H9 (cell line): Measurements from ENCODE around the gene ANKRD11. TPM values are rescaled to one million over a fixed set of nuclear protein-coding genes. Genes with fewer than 3 reads are reported as not detected.

Experiments used
- DNase-seq: peaks from one replicate; pipeline ENCODE4 v3.0.0-alpha.2; 2017
- H2AFZ ChIP-seq: one replicate; pipeline ENCODE4 v1.6.1; 2013; ENCODE audit warnings: mild to moderate bottlenecking, low read length, control low read depth, moderate library complexity
- H2AK5ac ChIP-seq: 2 replicates; pipeline ENCODE4 v1.6.1; 2013; ENCODE audit warnings: low read length, control low read depth, mixed read lengths; ENCODE audit not compliant: insufficient read length
- H2BK120ac ChIP-seq: one replicate; pipeline ENCODE4 v1.6.1; 2013; ENCODE audit warnings: low read depth, mild to moderate bottlenecking, low read length, control low read depth, inconsistent platforms; ENCODE audit not compliant: poor library complexity, severe bottlenecking
- H2BK12ac ChIP-seq: 2 replicates; pipeline ENCODE4 v1.6.1; 2013; ENCODE audit warnings: low read length, control low read depth, mixed read lengths, low read depth; ENCODE audit not compliant: insufficient read length
- H2BK15ac ChIP-seq: 2 replicates; pipeline ENCODE4 v1.6.1; 2013; ENCODE audit warnings: low read depth, low read length, control low read depth
- H2BK20ac ChIP-seq: one replicate; pipeline ENCODE4 v1.6.1; 2013; ENCODE audit warnings: low read depth, mild to moderate bottlenecking, low read length, control low read depth, inconsistent platforms; ENCODE audit not compliant: poor library complexity, severe bottlenecking
- H2BK5ac ChIP-seq: 2 replicates; pipeline ENCODE4 v1.6.1; 2013; ENCODE audit warnings: low read length, control low read depth, mixed read lengths; ENCODE audit not compliant: insufficient read length
- H3K14ac ChIP-seq: 2 replicates; pipeline ENCODE4 v1.6.1; 2013; ENCODE audit warnings: low read length, control low read depth; ENCODE audit not compliant: insufficient read depth
- H3K18ac ChIP-seq: 2 replicates; pipeline ENCODE4 v1.6.1; 2013; ENCODE audit warnings: low read depth, mild to moderate bottlenecking, mixed read lengths, low read length, control low read depth; ENCODE audit not compliant: insufficient read length
- H3K23ac ChIP-seq: 2 replicates; pipeline ENCODE4 v1.6.1; 2013; ENCODE audit warnings: low read length, control low read depth, mixed read lengths, low read depth; ENCODE audit not compliant: insufficient read length
- H3K23me2 ChIP-seq: 2 replicates; pipeline ENCODE4 v1.6.1; 2013; ENCODE audit warnings: low read depth, mild to moderate bottlenecking, mixed read lengths, low read length, control low read depth; ENCODE audit not compliant: insufficient read length, poor library complexity, severe bottlenecking
- H3K27ac ChIP-seq: 2 replicates; pipeline ENCODE4 v1.5.1; 2013; ENCODE audit warnings: low read length, control low read depth, mixed read lengths, low read depth; ENCODE audit not compliant: insufficient read length
- H3K27me3 ChIP-seq: 2 replicates; pipeline ENCODE4 v1.6.1; 2013; ENCODE audit warnings: low read length, control low read depth, inconsistent platforms; ENCODE audit not compliant: insufficient read depth
- H3K4ac ChIP-seq: 2 replicates; pipeline ENCODE4 v1.6.1; 2013; ENCODE audit warnings: low read depth, mild to moderate bottlenecking, control low read depth, inconsistent platforms, low read length, moderate library complexity
- H3K4me1 ChIP-seq: 2 replicates; pipeline ENCODE4 v1.6.1; 2013; ENCODE audit warnings: low read length, control low read depth, inconsistent platforms; ENCODE audit not compliant: insufficient read depth
- H3K4me2 ChIP-seq: 2 replicates; pipeline ENCODE4 v1.6.1; 2013; ENCODE audit warnings: low read length, control low read depth, mixed read lengths; ENCODE audit not compliant: insufficient read length, insufficient read depth
- H3K56ac ChIP-seq: 2 replicates; pipeline ENCODE4 v1.6.1; 2013; ENCODE audit warnings: low read depth, mild to moderate bottlenecking, mixed read lengths, low read length, control low read depth; ENCODE audit not compliant: insufficient read length
- H3K79me1 ChIP-seq: 2 replicates; pipeline ENCODE4 v1.6.1; 2013; ENCODE audit warnings: low read depth, mild to moderate bottlenecking, moderate library complexity, low read length, control low read depth, inconsistent platforms; ENCODE audit not compliant: insufficient read depth, poor library complexity, severe bottlenecking
- H3K79me2 ChIP-seq: 2 replicates; pipeline ENCODE4 v1.6.1; 2013; ENCODE audit warnings: low read length, control low read depth, inconsistent platforms; ENCODE audit not compliant: insufficient read depth
- H3K9ac ChIP-seq: 2 replicates; pipeline ENCODE4 v1.6.1; 2013; ENCODE audit warnings: low read length, control low read depth, mixed read lengths; ENCODE audit not compliant: insufficient read length; ENCODE audit errors: extremely low read depth
- H3K9me3 ChIP-seq: one replicate; pipeline ENCODE4 v1.6.1; 2013; ENCODE audit warnings: low read depth, low read length, inconsistent platforms; ENCODE audit not compliant: control insufficient read depth
- H3T11ph ChIP-seq: one replicate; pipeline ENCODE4 v1.6.1; 2013; ENCODE audit warnings: mild to moderate bottlenecking, low read length, control low read depth, inconsistent platforms
- H4K20me1 ChIP-seq: one replicate; pipeline ENCODE4 v1.6.1; 2013; ENCODE audit not compliant: control insufficient read depth, insufficient read length, insufficient read depth
- H4K5ac ChIP-seq: 2 replicates; pipeline ENCODE4 v1.6.1; 2013; ENCODE audit warnings: low read depth, mild to moderate bottlenecking, mixed read lengths, low read length, control low read depth; ENCODE audit not compliant: insufficient read length
- H4K8ac ChIP-seq: replicated peaks from 2 replicates; pipeline ENCODE4 v1.6.1; 2013; ENCODE audit warnings: low read length, control low read depth, mixed read lengths, low read depth; ENCODE audit not compliant: insufficient read length
- H4K91ac ChIP-seq: 2 replicates; pipeline ENCODE4 v1.6.1; 2013; ENCODE audit warnings: low read depth, mild to moderate bottlenecking, moderate library complexity, mixed read lengths, low read length, control low read depth; ENCODE audit not compliant: insufficient read length
- H3K27ac Mint-ChIP-seq, 3 experiments: 2 replicates in 2 of 3; 3 replicates in 1 of 3; pipeline ENCODE4 v1.8.0; 2020 to 2021; ENCODE audit warnings: mixed read lengths in 3 of 3, mild to moderate bottlenecking in 1 of 3, moderate library complexity in 1 of 3
- H3K27me3 Mint-ChIP-seq: 2 replicates; pipeline ENCODE4 v1.8.0; 2021; ENCODE audit warnings: low read depth, mild to moderate bottlenecking, moderate library complexity, mixed read lengths
- H3K36me3 Mint-ChIP-seq, 3 experiments: 2 replicates in 2 of 3; 3 replicates in 1 of 3; pipeline ENCODE4 v1.8.0; 2020 to 2021; ENCODE audit warnings: low read depth in 3 of 3, mixed read lengths in 3 of 3; ENCODE audit not compliant: insufficient read depth in 1 of 3
- H3K4me1 Mint-ChIP-seq, 2 experiments: 2 replicates each; pipeline ENCODE4 v1.8.0; 2020; ENCODE audit warnings: mixed read lengths in 2 of 2
- H3K4me3 Mint-ChIP-seq, 2 experiments: 2 replicates in 1 of 2; 3 replicates in 1 of 2; pipeline ENCODE4 v1.8.0; 2020 to 2021; ENCODE audit warnings: mild to moderate bottlenecking in 2 of 2, mixed read lengths in 2 of 2, moderate library complexity in 1 of 2
- H3K9me3 Mint-ChIP-seq, 2 experiments: 2 replicates in 1 of 2; 3 replicates in 1 of 2; pipeline ENCODE4 v1.8.0; 2020; ENCODE audit warnings: mild to moderate bottlenecking in 2 of 2, mixed read lengths in 2 of 2, moderate library complexity in 1 of 2
- CTCF ChIP-seq: fragments of 200-600 bp; sonication (generic); conservative IDR thresholded peaks from 3 replicates; pipeline ENCODE4 v1.8.0; 2021; ENCODE audit warnings: antibody characterized with exemption, mild to moderate bottlenecking
- WGBS: extraction: QIAGEN DNeasy Blood & Tissue Kit; methylation state at CpG from one replicate; pipeline ENCODE4 v1.1.7; 2013; ENCODE audit warnings: missing lambda C conversion rate, low lambda C conversion rate, mixed read lengths; ENCODE audit not compliant: insufficient read length; ENCODE audit errors: extremely low coverage; 5-methylcytosine and 5-hydroxymethylcytosine counted together
- total RNA-seq: library from RNA; stranded (reverse); gene quantifications from 2 replicates; pipeline ENCODE4 v1.2.1, GENCODE V29; 2021

Gene ANKRD11
- total RNA-seq, 1 experiment from 2014 or later: 181 TPM

- Histone ChIP-seq H2AK5ac (no peak overlapping the region), H4K91ac (no peak overlapping the region), H3K23me2 (no peaks in the 10 kb centered on the region), H3K18ac (no peak overlapping the region), H2AFZ (no peak overlapping the region), H3K4me1 (no peaks in the 10 kb centered on the region), H4K20me1 (no peaks in the 10 kb centered on the region), H2BK20ac (no peak overlapping the region), H3K27me3 (no peaks in the 10 kb centered on the region), H3K14ac (no peak overlapping the region; the same call in 1 of the 2 replicates), H2BK120ac (no peak overlapping the region), H2BK5ac (no peak overlapping the region), H3K4me2 (no peak overlapping the region), H3K9me3 (no peaks in the 10 kb centered on the region), H3K79me2 (no peaks in the 10 kb centered on the region), H2BK12ac (no peak overlapping the region), H3K4ac (no peak overlapping the region), H4K5ac (no peak overlapping the region), H2BK15ac (no peak overlapping the region), H3K79me1 (no peaks in the 10 kb centered on the region), H3K9ac (no peak overlapping the region), H3K27ac (no peak overlapping the region), H3K23ac (no peak overlapping the region), H3K56ac (no peak overlapping the region), H4K8ac (no peak overlapping the region), H3T11ph (no peak overlapping the region)
- Mint-ChIP-seq H3K4me3 (no peak overlapping the region), H3K9me3 (peaks cover 7 to 8% of the 10 kb centered on the region in 2 experiments; a peak in 3 of 5 replicates), H3K36me3 (peaks cover 4 to 33% (median 25%) of the 10 kb centered on the region in 3 experiments; a peak in 6 of 7 replicates), H3K27ac (0 out of 7 replicates have a peak overlapping the region, but pooled peaks of 1 of the 3 experiments have one; percentile 58), H3K27me3 (no peaks in the 10 kb centered on the region; the same call in 1 of the 2 replicates), H3K4me1 (no peaks in the 10 kb centered on the region)
- TF ChIP-seq CTCF: no peak
- WGBS: no CpG with 5 or more reads among the region's 19 CpGs
- no peak for DNase-seq
These were observed 225.4 kb downstream of the ANKRD11 start for GRCh38 chr16:89264800-89265550.
